Osteoblast (primary cell): Measurements from ENCODE around the gene VARS1. TPM values are rescaled to one million over a fixed set of nuclear protein-coding genes. Genes with fewer than 3 reads are reported as not detected.

Source experiments
- DNase-seq: peaks from one replicate; pipeline ENCODE4 v3.0.0; 2011; ENCODE audit warnings: low spot score, mixed read lengths; ENCODE audit not compliant: insufficient read length; ENCODE audit errors: missing footprints
- H2AFZ ChIP-seq: 2 replicates; pipeline ENCODE4 v1.6.0; 2011; ENCODE audit warnings: mild to moderate bottlenecking, low read length
- H3K27ac ChIP-seq: 2 replicates; pipeline ENCODE4 v1.5.1; 2011; ENCODE audit warnings: mild to moderate bottlenecking, low read depth, low read length, moderate library complexity
- H3K27me3 ChIP-seq: 2 replicates; pipeline ENCODE4 v1.6.0; 2012; ENCODE audit warnings: mild to moderate bottlenecking, control low read depth, inconsistent platforms, low read length, moderate library complexity; ENCODE audit not compliant: insufficient read depth
- H3K36me3 ChIP-seq: 2 replicates; pipeline ENCODE4 v1.5.1; 2011; ENCODE audit warnings: mild to moderate bottlenecking, low read length, control low read depth, moderate library complexity; ENCODE audit not compliant: insufficient read depth
- H3K4me1 ChIP-seq: 2 replicates; pipeline ENCODE4 v1.5.1; 2011; ENCODE audit warnings: mild to moderate bottlenecking, low read length, control low read depth, moderate library complexity; ENCODE audit not compliant: insufficient read depth
- H3K4me2 ChIP-seq: 2 replicates; pipeline ENCODE4 v1.6.0; 2011; ENCODE audit warnings: mild to moderate bottlenecking, low read length; ENCODE audit not compliant: insufficient read depth
- H3K4me3 ChIP-seq: fragments of 200-600 bp; sonication (generic); 3 replicates; pipeline ENCODE4 v1.5.1; 2012; ENCODE audit warnings: mild to moderate bottlenecking, low read length, inconsistent platforms; ENCODE audit not compliant: insufficient read depth
- H3K79me2 ChIP-seq: 2 replicates; pipeline ENCODE4 v1.6.0; 2012; ENCODE audit warnings: mild to moderate bottlenecking, low read length, control low read depth, inconsistent platforms; ENCODE audit not compliant: insufficient read depth
- H3K9me3 ChIP-seq: 2 replicates; pipeline ENCODE4 v1.5.1; 2011; ENCODE audit warnings: low read depth, low read length, control low read depth
- H4K20me1 ChIP-seq: 2 replicates; pipeline ENCODE4 v1.6.0; 2012; ENCODE audit warnings: mild to moderate bottlenecking, low read length, control low read depth; ENCODE audit not compliant: insufficient read depth
- small RNA-seq: library from RNA; depleted of rRNA; stranded (forward); fragments of <200 nt; gene quantifications from one replicate; pipeline ENCODE3, GENCODE V24; 2012
- total RNA-seq: library from RNA; depleted of rRNA; stranded (reverse); fragments of >200 nt; gene quantifications from 2 replicates; pipeline ENCODE4 v1.2.3, GENCODE V29; 2012
- TF ChIP-seq, protein P1 (sequence below): IDR thresholded peaks from 2 replicates; pipeline ENCODE4 v1.5.1; 2011; ENCODE audit warnings: mild to moderate bottlenecking, low read depth, low read length, moderate library complexity; ENCODE audit errors: extremely low read depth

Gene VARS1
- total RNA-seq, 1 donor = 42.0 TPM

DNA sequence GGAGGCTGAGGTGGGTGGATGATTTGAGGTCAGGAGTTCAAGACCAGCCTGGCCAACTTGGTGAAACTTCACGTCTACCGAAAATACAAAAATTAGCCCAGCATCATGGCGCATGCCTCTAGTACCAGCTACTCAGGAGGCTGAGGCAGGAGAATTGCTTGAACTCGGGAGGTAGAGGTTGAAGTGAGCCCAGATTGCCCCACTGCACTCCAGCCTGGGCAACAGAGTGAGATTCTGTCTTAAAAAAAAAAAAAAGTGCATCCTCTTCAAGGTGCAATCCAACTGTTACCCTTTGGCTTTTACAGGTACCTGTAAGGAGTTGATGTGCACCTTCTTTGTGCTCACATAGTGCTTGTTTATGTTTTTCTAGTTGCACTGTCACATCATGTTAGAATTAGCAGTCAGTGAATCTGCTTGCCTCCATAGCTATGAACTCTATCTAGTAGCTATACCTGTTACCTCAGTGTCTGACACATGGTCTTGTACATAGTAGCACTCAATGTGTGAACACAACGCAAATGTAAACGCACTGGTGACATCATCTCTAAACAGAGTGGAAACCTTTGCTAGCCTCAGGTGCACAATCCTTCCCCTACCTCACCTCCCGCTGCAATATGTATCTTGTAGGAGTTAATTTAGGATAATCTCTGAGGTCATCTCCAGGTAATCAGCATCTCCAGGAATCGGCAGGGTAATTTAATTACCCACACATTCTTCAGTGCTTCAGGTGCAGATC lies 46.1 kb downstream of the VARS1 start:
- H3K4me2 ChIP-seq = no peak overlapping the region
- H3K36me3 ChIP-seq = peaks cover 12% of the 10 kb centered on the region
- H3K27ac ChIP-seq = no peak overlapping the region
- no peak overlapping the region for H2AFZ ChIP-seq
- peaks cover 17% of the 10 kb centered on the region for H3K4me1 ChIP-seq
- no peaks in the 10 kb centered on the region for H3K27me3 ChIP-seq
- H3K4me3 ChIP-seq = no peak overlapping the region
- TF ChIP-seq, protein P1, sequence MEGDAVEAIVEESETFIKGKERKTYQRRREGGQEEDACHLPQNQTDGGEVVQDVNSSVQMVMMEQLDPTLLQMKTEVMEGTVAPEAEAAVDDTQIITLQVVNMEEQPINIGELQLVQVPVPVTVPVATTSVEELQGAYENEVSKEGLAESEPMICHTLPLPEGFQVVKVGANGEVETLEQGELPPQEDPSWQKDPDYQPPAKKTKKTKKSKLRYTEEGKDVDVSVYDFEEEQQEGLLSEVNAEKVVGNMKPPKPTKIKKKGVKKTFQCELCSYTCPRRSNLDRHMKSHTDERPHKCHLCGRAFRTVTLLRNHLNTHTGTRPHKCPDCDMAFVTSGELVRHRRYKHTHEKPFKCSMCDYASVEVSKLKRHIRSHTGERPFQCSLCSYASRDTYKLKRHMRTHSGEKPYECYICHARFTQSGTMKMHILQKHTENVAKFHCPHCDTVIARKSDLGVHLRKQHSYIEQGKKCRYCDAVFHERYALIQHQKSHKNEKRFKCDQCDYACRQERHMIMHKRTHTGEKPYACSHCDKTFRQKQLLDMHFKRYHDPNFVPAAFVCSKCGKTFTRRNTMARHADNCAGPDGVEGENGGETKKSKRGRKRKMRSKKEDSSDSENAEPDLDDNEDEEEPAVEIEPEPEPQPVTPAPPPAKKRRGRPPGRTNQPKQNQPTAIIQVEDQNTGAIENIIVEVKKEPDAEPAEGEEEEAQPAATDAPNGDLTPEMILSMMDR = no peak
- H4K20me1 ChIP-seq = no peaks in the 10 kb centered on the region
- no peaks in the 10 kb centered on the region for H3K9me3 ChIP-seq
- H3K79me2 ChIP-seq = no peaks in the 10 kb centered on the region
- DNase-seq = no peak

Small RNA genes lying within 50 kb of the gene (small RNA-seq; reads per million reads assigned to genes)
- gene MSH5-SAPCD1 = not detected
- gene RF00019 = not detected
- gene RNU6-850P = not detected
- 0.22 reads per million for gene SAPCD1
- gene SNORD48 = 207 reads per million, percentile 98 among the genes with 10 or more reads in this experiment
- not detected for gene SNORD52

Other genes with a start within 250 kb of the VARS1 start
- 2.2 and 2.9 TPM in 2 replicates for gene ATP6V1G2, start 249.1 kb downstream of the VARS1 start, total RNA-seq
- gene NFKBIL1, start 248.1 kb downstream of the VARS1 start, total RNA-seq = 43.6 and 56.8 TPM in 2 replicates
- gene LTA, start 223.5 kb downstream of the VARS1 start, total RNA-seq = not detected in 2 replicates
- not detected in 2 replicates for gene TNF, start 220.2 kb downstream of the VARS1 start, total RNA-seq
- gene LTB, start 213.3 kb downstream of the VARS1 start, total RNA-seq = 0.29 TPM in 1 of 2 replicates, not detected in the other
- gene LST1, start 209.5 kb downstream of the VARS1 start, total RNA-seq = 0.29 TPM in 1 of 2 replicates, not detected in the other
- not detected in 2 replicates for gene NCR3, start 202.7 kb downstream of the VARS1 start, total RNA-seq
- 0.36 TPM in 1 of 2 replicates, not detected in the other for gene AIF1, start 180.5 kb downstream of the VARS1 start, total RNA-seq
- gene PRRC2A, start 175.0 kb downstream of the VARS1 start, total RNA-seq = 49.2 and 52.2 TPM in 2 replicates
- 175 and 183 TPM in 2 replicates for gene BAG6, start 143.1 kb downstream of the VARS1 start, total RNA-seq
- gene APOM, start 139.9 kb downstream of the VARS1 start, total RNA-seq = 1.1 and 1.2 TPM in 2 replicates
- gene C6orf47, start 135.0 kb downstream of the VARS1 start, total RNA-seq = 21.2 and 21.7 TPM in 2 replicates
- gene GPANK1, start 130.8 kb downstream of the VARS1 start, total RNA-seq = 22.1 and 23.9 TPM in 2 replicates
- 124 and 150 TPM in 2 replicates for gene CSNK2B, start 129.7 kb downstream of the VARS1 start, total RNA-seq
- 4.1 and 5.4 TPM in 2 replicates for gene LY6G5B, start 125.8 kb downstream of the VARS1 start, total RNA-seq
- gene LY6G5C, start 114.7 kb downstream of the VARS1 start, total RNA-seq = 0.59 and 0.72 TPM in 2 replicates
- gene ABHD16A, start 92.4 kb downstream of the VARS1 start, total RNA-seq = 41.0 and 43.4 TPM in 2 replicates
- not detected in 2 replicates for gene LY6G6F, start 88.9 kb downstream of the VARS1 start, total RNA-seq
- gene LY6G6D, start 80.4 kb downstream of the VARS1 start, total RNA-seq = not detected in 2 replicates
- not detected in 2 replicates for gene LY6G6C, start 74.0 kb downstream of the VARS1 start, total RNA-seq
- gene MPIG6B, start 72.4 kb downstream of the VARS1 start, total RNA-seq = not detected in 2 replicates
- gene DDAH2, start 66.5 kb downstream of the VARS1 start, total RNA-seq = 96.6 and 97.5 TPM in 2 replicates
- 502 and 581 TPM in 2 replicates for gene CLIC1, start 59.2 kb downstream of the VARS1 start, total RNA-seq
- 12.4 and 13.0 TPM in 2 replicates for gene MSH5, start 55.7 kb downstream of the VARS1 start, total RNA-seq
- 0.59 and 1.4 TPM in 2 replicates for gene SAPCD1, start 33.1 kb downstream of the VARS1 start, total RNA-seq
- gene VWA7, start 18.4 kb downstream of the VARS1 start, total RNA-seq = 0.29 and 0.36 TPM in 2 replicates
- 18.3 and 22.4 TPM in 2 replicates for gene LSM2, start 11.2 kb upstream of the VARS1 start, total RNA-seq
- gene HSPA1L, start 19.5 kb upstream of the VARS1 start, total RNA-seq = 0.29 and 0.72 TPM in 2 replicates
- 33.3 and 36.9 TPM in 2 replicates for gene HSPA1A, start 19.8 kb upstream of the VARS1 start, total RNA-seq
- 45.7 and 59.7 TPM in 2 replicates for gene HSPA1B, start 32.0 kb upstream of the VARS1 start, total RNA-seq
- gene NEU1, start 67.1 kb upstream of the VARS1 start, total RNA-seq = 114 and 117 TPM in 2 replicates
- gene SLC44A4, start 83.2 kb upstream of the VARS1 start, total RNA-seq = not detected in 2 replicates
- 40.1 and 40.9 TPM in 2 replicates for gene EHMT2, start 101.9 kb upstream of the VARS1 start, total RNA-seq
- gene ZBTB12, start 106.3 kb upstream of the VARS1 start, total RNA-seq = 2.1 and 3.6 TPM in 2 replicates
- gene C2, start 132.0 kb upstream of the VARS1 start, total RNA-seq = 12.7 and 18.0 TPM in 2 replicates
- gene CFB, start 150.3 kb upstream of the VARS1 start, total RNA-seq = 16.5 and 26.8 TPM in 2 replicates
- 86.5 and 95.8 TPM in 2 replicates for gene NELFE, start 163.2 kb upstream of the VARS1 start, total RNA-seq
- 42.0 and 46.0 TPM in 2 replicates for gene SKIC2, start 163.4 kb upstream of the VARS1 start, total RNA-seq
- 16.8 and 18.1 TPM in 2 replicates for gene DXO, start 176.4 kb upstream of the VARS1 start, total RNA-seq
- gene C4A, start 186.3 kb upstream of the VARS1 start, total RNA-seq = 7.2 and 8.3 TPM in 2 replicates
- 4.1 and 6.5 TPM in 2 replicates for gene C4B, start 219.0 kb upstream of the VARS1 start, total RNA-seq
- under 0.01 and 0.72 TPM in 2 replicates for gene CYP21A2, start 242.7 kb upstream of the VARS1 start, total RNA-seq